ENCODE measurements around the gene ARHGAP24.

Gene ARHGAP24

DNA sequence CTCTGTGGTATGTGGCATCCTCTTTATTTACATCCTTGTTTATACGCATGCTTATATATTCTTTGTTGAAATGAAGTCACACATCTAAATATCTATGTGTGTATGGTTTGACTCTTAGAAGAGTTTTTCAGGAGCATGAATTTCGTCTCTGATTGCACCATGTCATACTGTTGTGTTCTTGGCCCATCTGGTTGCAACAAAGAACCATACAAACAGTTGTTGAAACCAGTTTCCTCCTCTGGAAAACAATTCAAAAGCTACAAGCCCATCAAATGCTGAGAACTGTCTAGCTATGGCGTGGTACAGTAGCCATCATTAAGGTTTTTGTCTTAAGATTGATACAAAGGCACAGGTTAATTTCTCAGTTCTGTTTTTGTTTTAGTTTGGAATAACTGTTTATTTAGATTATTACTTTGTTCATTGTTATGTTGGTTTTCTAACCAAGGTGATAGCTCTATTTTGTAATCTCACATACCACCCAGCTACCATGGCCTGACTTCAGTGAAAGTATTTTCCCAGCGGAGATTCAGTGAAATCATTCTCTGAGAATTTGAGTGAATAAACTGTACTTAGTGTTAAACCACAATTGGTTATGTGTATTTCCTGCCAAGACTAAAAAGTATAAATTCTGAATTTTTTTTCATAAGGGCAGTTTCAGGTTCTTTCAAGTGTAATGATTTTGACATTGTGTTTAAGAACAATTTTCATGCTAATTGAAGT, 91.0 kb downstream of the ARHGAP24 start:
- in situ Hi-C loops (cut with MboI; ENCODE audit: low pct_unique_long_range_greater_than_20kb, low sequenced_read_pairs): no loop called here
- DNase-seq: no peak

DNA sequence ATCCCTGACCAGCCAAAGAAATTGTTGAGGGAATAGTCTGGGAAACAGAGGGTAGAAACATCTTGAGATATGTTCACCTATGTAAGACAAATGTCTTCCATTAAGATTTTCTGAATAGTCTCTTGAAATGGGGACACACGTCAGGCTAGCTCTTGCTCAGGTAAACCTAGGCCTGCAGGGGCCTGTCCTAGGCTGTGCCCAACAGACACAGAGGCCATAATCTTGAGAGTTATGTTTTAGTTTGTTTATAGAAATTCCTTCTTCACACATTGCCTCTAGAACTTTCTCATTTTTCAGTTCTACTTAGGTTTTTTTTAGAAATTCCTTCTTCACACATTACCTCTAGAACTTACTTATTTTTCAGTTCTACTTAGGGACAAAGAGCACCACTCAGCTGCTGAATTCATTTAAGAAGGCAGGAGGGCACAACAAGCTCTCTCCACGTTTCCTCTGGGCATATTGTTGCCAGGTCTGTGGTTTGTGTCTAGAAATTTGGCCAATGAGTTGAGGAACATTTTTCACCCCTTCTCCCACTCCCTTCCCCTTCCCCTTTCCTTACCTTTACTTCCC, 94.9 kb downstream of the ARHGAP24 start:
- in situ Hi-C loops (cut with MboI; ENCODE audit: low pct_unique_long_range_greater_than_20kb, low sequenced_read_pairs): no loop called here
- DNase-seq: no peak

DNA sequence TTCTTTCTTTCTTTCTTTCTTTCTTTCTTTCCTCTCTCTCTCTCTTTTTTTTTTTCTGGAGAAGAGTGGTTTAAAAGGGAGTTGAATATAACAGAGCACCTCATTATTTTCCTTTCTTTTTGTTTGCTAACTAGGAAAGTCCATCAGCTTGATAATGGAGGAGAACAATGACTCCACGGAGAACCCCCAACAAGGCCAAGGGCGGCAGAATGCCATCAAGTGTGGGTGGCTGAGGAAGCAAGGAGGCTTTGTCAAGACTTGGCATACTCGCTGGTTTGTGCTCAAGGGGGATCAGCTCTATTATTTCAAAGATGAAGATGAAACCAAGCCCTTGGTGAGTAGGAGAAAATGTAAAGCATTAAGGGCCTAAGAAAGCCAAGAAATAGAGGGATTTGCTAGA, 95.4 kb downstream of the ARHGAP24 start:
- DNase-seq: no peak
- in situ Hi-C loops (cut with MboI; ENCODE audit: low pct_unique_long_range_greater_than_20kb, low sequenced_read_pairs): no loop called here

DNA sequence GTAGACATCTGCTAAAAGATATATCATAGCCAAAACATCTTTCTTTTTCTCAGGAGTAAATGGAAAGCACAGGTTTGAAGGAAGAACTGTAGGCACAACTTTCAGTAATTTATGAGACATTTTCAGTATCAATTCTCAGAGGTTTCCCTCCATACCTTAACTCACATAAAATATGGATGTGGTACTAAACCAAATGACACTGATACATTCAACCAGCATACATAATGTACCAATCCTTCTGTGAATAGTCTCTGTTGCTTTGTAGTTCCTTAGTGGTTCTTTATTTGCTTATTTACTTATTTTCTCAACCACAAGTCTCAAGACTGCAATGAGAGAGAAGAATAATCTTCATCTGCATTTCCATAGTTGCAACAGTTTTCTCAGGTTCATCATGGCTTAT, 96.1 kb downstream of the ARHGAP24 start:
- DNase-seq: no peak
- in situ Hi-C loops (cut with MboI; ENCODE audit: low pct_unique_long_range_greater_than_20kb, low sequenced_read_pairs): no loop called here

DNA sequence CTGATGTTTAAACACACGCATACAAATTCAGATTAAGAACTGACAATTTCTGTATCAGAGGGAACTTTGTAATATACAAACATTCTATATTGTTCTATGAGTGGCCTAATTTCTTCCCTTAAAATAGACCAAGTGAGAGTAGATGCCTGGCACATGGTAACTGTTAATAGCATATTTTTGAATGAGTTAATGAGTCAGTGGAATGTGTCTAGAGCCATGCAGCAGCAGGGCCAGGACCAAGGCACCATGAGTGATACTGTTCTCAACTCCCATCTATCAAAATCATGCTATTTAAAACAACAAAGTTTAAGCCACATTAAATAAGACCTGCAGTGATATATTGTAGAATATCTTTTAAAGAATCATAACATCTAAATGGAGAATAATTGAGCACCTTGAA, 98.3 kb downstream of the ARHGAP24 start:
- in situ Hi-C loops (cut with MboI; ENCODE audit: low pct_unique_long_range_greater_than_20kb, low sequenced_read_pairs): no loop called here
- no peak for DNase-seq

DNA sequence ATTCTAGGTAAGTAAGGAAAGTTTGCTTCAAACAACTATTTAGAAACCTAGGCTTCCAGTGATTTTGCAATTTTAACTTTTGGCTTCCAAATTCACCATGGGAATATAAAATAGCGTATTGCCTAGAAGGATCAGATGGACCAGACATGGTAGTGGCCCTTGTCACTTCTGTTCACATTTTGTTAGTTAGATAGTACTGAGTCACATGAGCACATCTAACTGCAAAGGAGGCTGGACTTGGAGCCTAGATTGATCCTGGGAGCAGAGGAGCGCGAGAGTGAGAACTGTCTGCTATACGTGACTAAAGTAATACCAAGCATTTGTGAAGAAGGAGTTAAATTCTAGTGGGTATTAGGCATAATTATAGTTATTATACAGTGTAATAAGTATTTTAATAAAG, 102.4 kb downstream of the ARHGAP24 start:
- DNase-seq: no peak
- in situ Hi-C loops (cut with MboI; ENCODE audit: low pct_unique_long_range_greater_than_20kb, low sequenced_read_pairs): no loop called here

DNA sequence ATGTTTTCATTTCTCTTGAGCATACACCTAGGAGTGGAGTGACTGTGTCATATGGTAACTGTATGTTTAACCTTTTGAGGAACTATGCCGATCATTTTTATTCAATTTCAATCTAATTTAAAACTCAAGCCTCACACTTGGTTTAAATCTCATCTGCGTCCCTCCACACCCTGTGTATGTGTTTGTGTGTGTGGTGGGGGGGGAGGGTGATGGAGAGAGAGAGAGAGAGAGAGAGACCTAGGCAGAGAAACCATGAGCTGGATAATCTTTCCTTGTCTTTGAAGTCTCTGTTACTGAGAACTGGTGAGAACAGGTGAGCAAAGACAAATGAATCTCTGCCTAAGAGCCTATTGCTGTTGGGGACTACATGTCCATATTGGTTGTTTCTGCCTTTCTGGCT, 105.0 kb downstream of the ARHGAP24 start:
- no peak for DNase-seq
- in situ Hi-C loops (cut with MboI; ENCODE audit: low pct_unique_long_range_greater_than_20kb, low sequenced_read_pairs): no loop called here

DNA sequence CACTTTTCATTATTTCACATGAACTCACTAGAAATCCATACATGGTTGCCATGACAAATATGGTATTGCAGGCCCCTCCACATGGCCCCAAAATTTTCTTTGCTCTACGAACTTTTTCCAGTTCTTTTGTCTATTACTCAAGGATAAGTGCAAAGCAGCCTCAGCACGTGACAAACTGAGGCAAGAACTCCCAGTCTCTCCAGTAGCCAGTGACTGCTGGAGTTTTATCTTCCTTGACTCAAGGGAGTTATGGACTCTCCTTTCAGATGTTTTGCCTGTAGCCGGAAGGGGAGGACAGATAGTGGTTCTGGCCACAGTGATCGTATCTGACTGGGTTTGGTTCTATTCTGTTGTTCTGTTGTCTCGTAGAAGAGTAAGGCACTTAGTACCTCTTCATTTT, 105.5 kb downstream of the ARHGAP24 start:
- in situ Hi-C loops (cut with MboI; ENCODE audit: low pct_unique_long_range_greater_than_20kb, low sequenced_read_pairs): no loop called here
- DNase-seq: no peak

DNA sequence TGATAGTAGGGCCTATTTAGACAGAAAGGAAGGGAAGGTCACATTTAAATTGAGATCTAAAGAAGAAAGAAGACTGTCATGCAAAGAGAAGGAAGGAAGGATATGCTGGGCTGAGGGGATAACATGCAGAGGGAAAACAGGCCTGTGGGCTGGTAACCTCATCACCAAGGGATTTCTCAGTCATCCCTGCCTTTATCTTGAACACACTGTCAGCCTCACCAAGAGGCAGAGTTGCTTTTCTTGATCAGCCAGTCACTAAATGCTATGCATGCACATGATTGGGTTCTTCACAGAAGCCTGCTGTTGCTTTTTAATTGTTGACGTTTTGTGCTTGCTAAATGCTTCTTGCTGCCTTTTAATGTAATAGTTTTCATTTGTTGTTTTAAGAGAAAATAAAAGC, 113.0 kb downstream of the ARHGAP24 start:
- no peak for DNase-seq
- in situ Hi-C loops (cut with MboI; ENCODE audit: low pct_unique_long_range_greater_than_20kb, low sequenced_read_pairs): no loop called here

DNA sequence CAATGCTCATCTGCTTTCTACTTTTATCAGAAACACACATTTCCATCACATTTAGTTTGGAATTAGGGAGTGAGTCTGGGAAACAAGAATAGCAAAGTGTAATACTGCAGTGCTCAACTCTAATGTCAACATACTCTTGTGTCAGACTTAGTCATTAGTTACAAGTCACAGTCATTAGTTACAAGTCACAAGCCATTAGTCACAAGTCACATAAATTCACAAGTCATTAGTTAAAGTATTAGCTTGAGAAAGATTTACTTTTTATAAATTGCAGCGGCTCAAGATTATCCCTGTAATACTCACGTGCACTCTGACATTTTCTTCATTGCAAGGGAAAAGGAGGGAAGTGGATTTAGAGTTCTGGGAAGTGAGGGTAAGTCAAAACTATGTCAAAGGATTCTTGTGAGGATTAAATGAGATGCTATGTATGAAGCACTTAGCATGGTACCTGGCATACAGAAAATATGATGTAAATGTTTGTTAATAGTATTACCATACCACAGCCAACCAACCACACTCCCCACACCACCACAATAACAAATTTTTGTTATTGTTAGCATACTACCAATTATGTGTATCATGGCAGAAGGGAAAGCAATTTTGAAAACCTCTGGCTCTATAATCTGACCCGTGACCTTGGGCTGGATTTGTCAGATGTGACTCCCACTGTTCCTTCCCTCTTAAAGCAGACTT, 116.6 kb downstream of the ARHGAP24 start:
- in situ Hi-C loops (cut with MboI; ENCODE audit: low pct_unique_long_range_greater_than_20kb, low sequenced_read_pairs): no loop called here
- no peak for DNase-seq

DNA sequence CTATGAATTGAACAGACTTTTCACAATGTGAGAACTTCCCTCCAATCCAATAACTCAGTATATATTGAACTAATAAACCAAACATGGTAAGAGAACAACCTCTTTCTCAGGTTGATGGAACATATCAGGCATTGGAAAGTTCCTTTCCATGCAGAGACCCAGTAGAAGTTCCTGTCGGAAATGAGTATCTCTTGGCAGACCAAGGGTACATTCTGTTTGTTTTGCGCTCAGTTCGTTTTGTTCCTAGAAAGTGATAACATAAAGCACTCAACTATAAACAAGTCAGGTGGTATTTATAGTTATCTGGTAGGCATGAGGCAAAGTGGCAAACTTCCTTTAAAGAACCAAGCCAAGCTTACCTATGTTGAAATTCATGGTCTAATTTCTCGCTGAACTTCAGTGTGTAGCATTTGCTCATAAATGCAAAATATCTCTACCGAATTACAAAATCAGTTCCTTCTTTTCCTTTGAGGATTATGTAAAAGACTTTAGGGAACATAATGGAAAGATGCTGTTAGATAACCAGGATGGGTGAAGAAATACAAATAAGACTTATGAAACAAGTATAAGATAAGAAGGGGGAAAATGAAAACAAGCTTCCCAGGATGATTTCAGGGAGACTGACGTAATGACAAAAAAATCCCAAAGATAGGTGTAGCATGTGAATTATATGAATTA, 120.3 kb downstream of the ARHGAP24 start:
- in situ Hi-C loops (cut with MboI; ENCODE audit: low pct_unique_long_range_greater_than_20kb, low sequenced_read_pairs): no loop called here
- DNase-seq: no peak

DNA sequence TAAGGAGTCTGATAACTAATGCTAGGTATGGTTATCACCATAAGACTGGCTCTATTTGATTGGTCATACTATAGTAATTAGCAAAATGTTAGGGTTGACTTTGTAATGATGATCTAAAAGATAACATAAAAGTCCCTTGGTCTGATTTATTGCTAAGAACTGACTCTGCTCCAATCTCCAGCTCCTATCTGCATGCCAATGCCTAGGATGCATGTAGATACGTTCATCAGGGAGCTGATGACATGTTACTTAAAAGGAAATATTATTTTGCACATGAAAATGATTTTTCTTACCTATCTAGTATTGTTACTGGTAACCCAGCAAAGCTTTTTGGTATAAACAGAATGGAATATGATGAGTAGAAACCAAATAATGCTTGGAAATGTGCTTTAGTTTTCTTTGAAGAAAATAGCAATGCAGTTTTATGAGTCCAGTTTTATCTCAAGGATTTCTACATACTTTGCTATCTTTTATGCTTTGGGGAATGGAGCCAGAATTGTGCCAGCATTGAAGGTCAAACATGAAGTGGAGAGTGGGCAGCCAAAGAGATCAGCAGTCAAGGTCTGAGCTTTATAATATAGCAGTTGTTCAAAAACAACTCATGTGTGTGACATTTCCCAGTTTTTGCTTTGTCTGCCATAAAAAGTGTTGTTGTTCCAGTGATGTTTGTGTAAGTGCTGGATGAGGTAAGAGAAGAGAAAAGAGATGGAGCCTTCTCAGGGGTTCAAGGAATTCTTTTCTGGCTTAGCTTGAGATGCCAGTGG, 121.0 kb downstream of the ARHGAP24 start:
- DNase-seq: no peak
- in situ Hi-C loops (cut with MboI; ENCODE audit: low pct_unique_long_range_greater_than_20kb, low sequenced_read_pairs): no loop called here

DNA sequence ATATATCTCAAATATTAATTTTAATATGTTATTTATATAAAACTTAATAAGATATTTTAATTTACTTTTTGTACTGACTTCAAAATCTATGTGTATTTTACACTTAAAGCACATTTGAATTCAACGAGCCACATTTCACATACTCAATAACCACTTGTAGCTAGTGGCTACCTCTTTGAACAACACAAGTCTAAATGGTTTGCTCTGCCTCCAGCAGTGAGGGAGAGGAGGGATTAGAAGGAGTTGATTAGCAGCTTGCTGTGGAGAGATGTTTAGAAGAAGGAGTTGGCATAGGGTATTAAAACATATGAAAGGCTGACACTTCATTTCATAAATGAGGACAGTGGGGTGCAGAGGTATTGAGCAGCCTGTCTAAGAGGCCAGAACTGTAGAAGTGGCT, 124.0 kb downstream of the ARHGAP24 start:
- no peak for DNase-seq
- in situ Hi-C loops (cut with MboI; ENCODE audit: low pct_unique_long_range_greater_than_20kb, low sequenced_read_pairs): no loop called here

DNA sequence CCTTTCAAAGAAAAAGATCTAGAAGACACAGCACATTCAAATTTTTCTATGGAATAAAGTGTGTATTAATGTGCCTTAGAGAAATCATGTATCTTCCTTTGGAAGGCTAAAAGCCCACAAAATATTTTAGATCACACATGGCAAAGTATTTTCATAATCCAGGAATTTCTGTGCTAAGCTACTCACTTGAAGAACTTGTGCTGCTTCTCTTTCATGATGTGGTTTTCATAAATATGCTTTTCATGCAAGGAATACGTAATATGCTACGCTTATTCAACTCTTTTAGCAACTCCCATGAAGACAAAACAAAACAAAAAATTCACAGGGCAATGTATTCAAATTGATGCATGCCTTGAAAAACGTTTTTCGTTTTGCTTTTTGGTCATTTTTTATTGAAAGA, 125.6 kb downstream of the ARHGAP24 start:
- no peak for DNase-seq
- in situ Hi-C loops (cut with MboI; ENCODE audit: low pct_unique_long_range_greater_than_20kb, low sequenced_read_pairs): no loop called here

DNA sequence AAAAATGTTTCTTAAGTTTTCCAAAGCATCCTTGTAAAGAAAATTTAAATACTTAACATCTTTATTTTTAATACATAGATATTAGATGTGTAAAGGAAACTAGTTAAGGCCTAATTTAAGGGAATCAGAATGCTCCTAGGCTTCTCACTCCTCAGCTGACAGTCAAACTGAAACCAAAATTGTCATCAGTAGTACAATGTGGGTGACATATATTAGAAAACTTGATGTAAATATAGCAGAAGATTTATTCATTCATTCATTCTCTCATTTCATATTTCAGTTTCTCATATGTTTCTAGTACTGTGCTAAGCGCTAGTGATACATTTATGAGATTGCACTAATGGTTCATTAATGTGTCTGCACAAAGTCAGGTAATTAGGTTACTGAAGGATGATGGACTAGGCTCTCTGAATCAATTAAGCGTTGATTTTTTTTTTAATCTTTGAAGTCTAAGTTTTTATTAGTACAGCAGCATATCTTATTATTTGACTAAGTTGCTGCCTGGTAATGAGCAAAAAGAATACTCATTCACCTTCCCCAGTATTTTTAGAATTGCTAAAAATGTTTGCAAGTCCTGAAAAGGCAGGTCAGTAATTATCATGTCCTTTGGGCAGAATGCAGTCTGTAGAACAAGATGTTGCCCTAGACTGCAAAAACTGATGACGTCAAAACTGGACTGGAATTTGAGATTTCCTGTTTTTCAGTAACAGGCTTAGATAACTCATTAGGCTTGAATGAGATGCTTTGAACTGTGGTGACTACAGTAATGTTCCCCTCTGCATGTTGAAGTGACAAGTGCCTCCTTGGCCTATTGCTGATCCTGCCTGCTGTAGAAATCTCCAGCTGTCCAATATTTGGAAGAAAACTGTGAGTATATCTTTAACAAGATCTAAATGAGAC, 128.7 kb downstream of the ARHGAP24 start:
- in situ Hi-C loops (cut with MboI; ENCODE audit: low pct_unique_long_range_greater_than_20kb, low sequenced_read_pairs): no loop called here
- no peak for DNase-seq

DNA sequence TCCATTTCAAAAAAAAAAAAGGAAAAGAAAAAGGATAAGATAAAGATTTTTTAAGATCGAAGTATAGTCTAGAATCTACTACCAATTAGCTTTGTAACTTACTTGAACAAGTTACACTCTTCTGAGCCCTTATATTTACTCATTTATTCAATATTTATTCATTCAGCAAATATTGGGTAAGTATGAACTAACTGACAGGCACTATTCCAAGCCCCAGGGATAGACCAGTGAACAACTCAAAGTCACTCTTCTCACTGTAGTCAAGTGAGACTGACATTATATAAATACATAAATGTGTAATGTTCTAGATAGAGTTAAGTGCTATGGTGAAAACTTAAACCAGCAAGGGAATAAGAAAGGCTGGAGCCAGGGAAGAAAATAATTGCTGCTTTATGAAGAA, 131.6 kb downstream of the ARHGAP24 start:
- no peak for DNase-seq

DNA sequence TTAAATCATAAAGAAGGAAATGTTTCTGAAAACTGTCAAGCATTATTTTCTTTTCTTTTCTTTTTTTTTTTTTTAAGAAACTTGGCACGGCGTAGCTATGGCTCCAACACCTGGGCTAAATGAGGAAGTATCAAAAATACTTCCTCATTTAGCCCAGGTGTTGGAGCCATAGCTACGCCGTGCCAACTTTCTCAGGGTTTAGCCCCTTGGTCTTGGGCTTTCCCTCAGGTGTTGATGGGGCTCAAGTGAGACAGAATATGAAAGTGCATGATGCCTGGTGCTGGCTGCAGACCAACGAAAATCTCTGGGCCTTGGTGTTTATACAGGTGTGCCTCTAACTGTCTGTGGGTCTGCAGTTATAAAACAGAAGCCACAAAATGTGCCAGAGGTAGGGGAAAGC, 132.7 kb downstream of the ARHGAP24 start:
- in situ Hi-C loops (cut with MboI; ENCODE audit: low pct_unique_long_range_greater_than_20kb, low sequenced_read_pairs): no loop called here
- DNase-seq: peak; percentile 3

More for the DNA sequence above, 131.6 kb downstream of the ARHGAP24 start:
- in situ Hi-C loops (cut with MboI; ENCODE audit: low pct_unique_long_range_greater_than_20kb, low sequenced_read_pairs): no loop called here

DNA sequence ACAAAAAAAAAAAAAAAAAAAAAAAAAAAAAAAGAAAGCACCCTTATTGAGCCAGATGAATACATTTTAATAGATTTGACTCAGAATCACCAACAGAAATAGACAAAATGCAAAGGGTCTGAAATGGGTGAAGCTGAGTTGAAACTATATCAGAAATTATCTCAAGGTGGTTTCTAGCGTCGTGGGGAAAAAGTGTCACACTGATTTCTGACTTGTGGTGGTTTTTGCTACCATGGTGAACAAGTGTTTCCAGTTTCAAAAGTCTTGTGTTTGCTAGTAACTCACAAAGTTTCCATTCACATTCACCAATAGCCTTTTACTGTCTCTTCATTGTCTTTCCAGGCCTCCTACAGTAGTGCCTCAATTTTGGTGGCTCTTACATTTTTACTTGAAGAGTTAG, 135.5 kb downstream of the ARHGAP24 start:
- no peak for DNase-seq
- in situ Hi-C loops (cut with MboI; ENCODE audit: low pct_unique_long_range_greater_than_20kb, low sequenced_read_pairs): no loop called here

DNA sequence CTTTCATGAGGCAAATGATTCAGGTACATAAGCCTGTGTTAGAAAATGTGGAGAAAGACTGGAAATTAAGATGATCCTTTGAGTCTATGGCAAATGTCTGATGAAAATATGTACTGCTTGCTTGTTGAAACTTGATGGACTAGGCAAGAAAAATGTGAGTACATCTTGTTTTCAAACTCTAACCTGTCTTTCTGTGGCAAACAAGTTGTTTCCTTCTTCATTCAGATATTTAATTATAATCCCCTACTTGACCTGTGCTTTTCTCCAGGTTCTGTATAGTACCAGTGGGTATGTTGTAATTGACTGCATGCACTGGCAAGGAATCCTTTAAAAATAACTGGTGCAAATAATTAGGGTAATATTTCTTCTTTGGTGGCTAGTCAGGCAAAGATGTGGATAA, 136.7 kb downstream of the ARHGAP24 start:
- no peak for DNase-seq
- in situ Hi-C loops (cut with MboI; ENCODE audit: low pct_unique_long_range_greater_than_20kb, low sequenced_read_pairs): no loop called here

Measured in KBM-7 (cell line).